Natural killer cell (primary cell): Measurements from ENCODE around the gene OTOGL. TPM values are rescaled to one million over a fixed set of nuclear protein-coding genes. Genes with fewer than 3 reads are reported as not detected.

ENCODE experiments used
- ATAC-seq, 3 donors: fragments of 150-1000 bp in 2 of 3; fragments of 200-7000 bp in 1 of 3; cut with Tn5 transposase; 1 replicate in 1 of 3; 2 replicates in 2 of 3; pipeline ENCODE4 v1.10.0; 2021; ENCODE audit warnings: mild to moderate bottlenecking in 2 of 3, moderate library complexity in 2 of 3
- DNase-seq, 2 donors: peaks; one replicate each; pipeline versions ENCODE4 v3.0.0 to v3.0.0-alpha.2; 2013 to 2021; ENCODE audit warnings: mixed read lengths in 1 of 2
- H3K27ac ChIP-seq: one replicate; pipeline ENCODE4 v1.5.1; 2013; ENCODE audit warnings: mild to moderate bottlenecking, low read length
- H3K27me3 ChIP-seq: one replicate; pipeline ENCODE4 v1.6.1; 2013; ENCODE audit warnings: low read length; ENCODE audit not compliant: control insufficient read depth, insufficient read depth
- H3K36me3 ChIP-seq: one replicate; pipeline ENCODE4 v1.6.1; 2013; ENCODE audit warnings: low read length; ENCODE audit not compliant: control insufficient read depth, insufficient read depth
- H3K4me1 ChIP-seq: one replicate; pipeline ENCODE4 v1.6.1; 2013; ENCODE audit warnings: low read length; ENCODE audit not compliant: control insufficient read depth, insufficient read depth
- H3K4me3 ChIP-seq: one replicate; pipeline ENCODE4 v1.5.1; 2013; ENCODE audit warnings: low read length
- H3K9me3 ChIP-seq: one replicate; pipeline ENCODE4 v1.6.1; 2013; ENCODE audit warnings: low read length; ENCODE audit not compliant: control insufficient read depth, insufficient read depth
- H3K27ac Mint-ChIP-seq, 2 donors: one replicate each; pipeline ENCODE4 v1.8.0; 2022; ENCODE audit warnings: mild to moderate bottlenecking in 2 of 2, mixed read lengths in 2 of 2, moderate library complexity in 1 of 2
- H3K27me3 Mint-ChIP-seq, 2 donors: one replicate each; pipeline ENCODE4 v1.8.0; 2022; ENCODE audit warnings: low read depth in 2 of 2, mixed read lengths in 2 of 2
- H3K36me3 Mint-ChIP-seq: one replicate; pipeline ENCODE4 v1.8.0; 2022; ENCODE audit warnings: mixed read lengths
- H3K4me1 Mint-ChIP-seq, 2 donors: one replicate each; pipeline ENCODE4 v1.8.0; 2022; ENCODE audit warnings: mixed read lengths in 2 of 2
- H3K4me3 Mint-ChIP-seq: one replicate; pipeline ENCODE4 v1.8.0; 2022; ENCODE audit warnings: mild to moderate bottlenecking, moderate library complexity, mixed read lengths
- H3K9me3 Mint-ChIP-seq, 2 donors: one replicate each; pipeline ENCODE4 v1.8.0; 2022; ENCODE audit warnings: mixed read lengths in 2 of 2
- CTCF ChIP-seq: fragments of 200-600 bp; IDR thresholded peaks from one replicate; pipeline ENCODE4 v1.8.0; 2022; ENCODE audit warnings: antibody characterized with exemption
- WGBS: methylation state at CpG from one replicate; pipeline ENCODE4 v1.1.7; 2013; ENCODE audit warnings: missing lambda C conversion rate; ENCODE audit not compliant: insufficient coverage; 5-methylcytosine and 5-hydroxymethylcytosine counted together
- intact Hi-C: fragments of 100-400 bp; cut with micrococcal nuclease; formaldehyde crosslinking; loops from one replicate; pipeline ENCODE4 v1.14.2; 2022
- total RNA-seq, 4 donors: library from RNA; stranded (reverse); fragments of 120-200 nt in 1 of 4; gene quantifications; one replicate each; pipeline versions ENCODE4 v1.2.3 to v1.2.4, GENCODE V29; 2013 to 2022

OTOGL gene
- total RNA-seq, 3 donors from 2014 or later (not counting 1 experiment from before 2014, with no cell fraction given): not detected

- H3K4me3 Mint-ChIP-seq: no peak overlapping the region
- no peaks in the 10 kb centered on the region for H3K36me3 Mint-ChIP-seq
- Histone ChIP-seq H3K36me3 (no peaks in the 10 kb centered on the region), H3K9me3 (no peaks in the 10 kb centered on the region), H3K27me3 (peaks cover 4% of the 10 kb centered on the region), H3K27ac (no peak overlapping the region), H3K4me1 (no peaks in the 10 kb centered on the region), H3K4me3 (no peak overlapping the region)
- H3K9me3 Mint-ChIP-seq: peaks cover 3 to 6% of the 10 kb centered on the region in 2 donors
- ATAC-seq: no peak
- H3K4me1 Mint-ChIP-seq: no peaks in the 10 kb centered on the region
- DNase-seq: no peak
- no peak overlapping the region for H3K27ac Mint-ChIP-seq
- no CpG with 5 or more reads among the region's 3 CpGs for WGBS
- TF ChIP-seq CTCF: no peak
- intact Hi-C loops: no loop called here
- H3K27me3 Mint-ChIP-seq: peaks cover 0 to 10% of the 10 kb centered on the region in 2 donors
Observed at GRCh38 chr12:80401191-80401590, 301.9 kb downstream of the OTOGL start.

- Histone ChIP-seq H3K27me3 (peaks cover 4% of the 10 kb centered on the region), H3K36me3 (no peaks in the 10 kb centered on the region), H3K4me1 (no peaks in the 10 kb centered on the region), H3K9me3 (no peaks in the 10 kb centered on the region), H3K4me3 (no peak overlapping the region), H3K27ac (no peak overlapping the region)
- no peak for TF ChIP-seq CTCF
- WGBS: 83% methylated on average over 2 of the region's 2 CpGs
- peaks cover 0 to 8% of the 10 kb centered on the region in 2 donors for H3K27me3 Mint-ChIP-seq
- H3K27ac Mint-ChIP-seq: no peak overlapping the region
- DNase-seq (no peak), ATAC-seq (no peak)
- H3K4me1 Mint-ChIP-seq: no peaks in the 10 kb centered on the region
- H3K4me3 Mint-ChIP-seq: no peak overlapping the region
- H3K36me3 Mint-ChIP-seq: no peaks in the 10 kb centered on the region
- H3K9me3 Mint-ChIP-seq: peaks cover under 1 to 1% of the 10 kb centered on the region in 2 donors
- intact Hi-C loops: no loop called here
Observed at GRCh38 chr12:80404629-80405028, 305.3 kb downstream of the OTOGL start.

- H3K36me3 Mint-ChIP-seq: no peaks in the 10 kb centered on the region
- Histone ChIP-seq H3K27me3 (peaks cover 2% of the 10 kb centered on the region), H3K9me3 (no peaks in the 10 kb centered on the region), H3K4me1 (no peaks in the 10 kb centered on the region), H3K36me3 (no peaks in the 10 kb centered on the region), H3K4me3 (no peak overlapping the region), H3K27ac (no peak overlapping the region)
- ATAC-seq (no peak), DNase-seq (no peak)
- no peaks in the 10 kb centered on the region for H3K4me1 Mint-ChIP-seq
- H3K27me3 Mint-ChIP-seq: no peaks in the 10 kb centered on the region
- intact Hi-C loops: no loop called here
- no peak for TF ChIP-seq CTCF
- no peaks in the 10 kb centered on the region for H3K9me3 Mint-ChIP-seq
- H3K27ac Mint-ChIP-seq: no peak overlapping the region
- H3K4me3 Mint-ChIP-seq: no peak overlapping the region
Observed at GRCh38 chr12:80406253-80406652, 306.9 kb downstream of the OTOGL start.

GRCh38 chr12:80411787-80412186, 312.4 kb downstream of the OTOGL start:
- WGBS: 20% methylated on average over 1 of the region's 3 CpGs
- Mint-ChIP-seq H3K27ac (no peak overlapping the region), H3K36me3 (no peaks in the 10 kb centered on the region), H3K4me3 (no peak overlapping the region), H3K27me3 (no peaks in the 10 kb centered on the region), H3K9me3 (peaks cover 4 to 5% of the 10 kb centered on the region in 2 donors), H3K4me1 (no peaks in the 10 kb centered on the region)
- Histone ChIP-seq H3K9me3 (no peaks in the 10 kb centered on the region), H3K4me3 (no peak overlapping the region), H3K36me3 (no peaks in the 10 kb centered on the region), H3K4me1 (no peaks in the 10 kb centered on the region), H3K27me3 (no peaks in the 10 kb centered on the region), H3K27ac (no peak overlapping the region)
- TF ChIP-seq CTCF: no peak
- no peak for ATAC-seq
- intact Hi-C loops: no loop called here
- DNase-seq: no peak
